Measurements from ENCODE around the gene PEX16.

GRCh38 chr11:45928535-45929215 lies 11.0 kb upstream of the PEX16 start:
- TF ChIP-seq CTCF (IDR thresholded peaks at IDR 0.05) = no peak
- TF ChIP-seq ZFX (IDR thresholded peaks at IDR 0.05; ENCODE audit: borderline replicate concordance) = no peak

All from 22Rv1 (cell line).